ENCODE measurements around the gene PFKFB3. TPM values are rescaled to one million over a fixed set of nuclear protein-coding genes. Genes with fewer than 3 reads are reported as not detected.
"Not testable (repeated sequence)": the region's sequence is repeated elsewhere in the genome, so short reads cannot be mapped to it uniquely, and the experiment has no call there.

The PFKFB3 gene
- total RNA-seq, 1 donor from 2014 or later = 28.4 TPM

DNA sequence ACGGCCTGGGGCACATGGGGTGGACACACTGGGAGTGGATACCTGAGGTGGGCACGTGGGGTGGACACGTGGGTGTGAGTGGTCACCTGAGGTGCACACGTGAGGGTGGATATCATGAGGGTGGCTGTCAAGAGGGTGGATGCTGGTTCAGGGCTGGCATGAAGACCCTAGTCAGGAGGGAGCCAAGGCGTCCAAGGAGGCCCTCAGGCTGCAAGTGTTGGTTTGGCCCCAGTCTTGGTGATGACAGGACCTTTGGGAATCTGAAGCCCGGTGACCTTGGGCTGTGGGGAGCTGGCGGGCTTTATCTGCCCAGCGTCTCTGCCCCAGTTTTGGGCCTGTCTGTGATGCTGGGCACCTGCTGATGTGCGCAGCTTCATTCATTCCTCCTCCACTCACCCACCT is 24.9 kb upstream of the PFKFB3 start:
- DNase-seq (ENCODE audit: low read depth, low spot score) = no peak

DNA sequence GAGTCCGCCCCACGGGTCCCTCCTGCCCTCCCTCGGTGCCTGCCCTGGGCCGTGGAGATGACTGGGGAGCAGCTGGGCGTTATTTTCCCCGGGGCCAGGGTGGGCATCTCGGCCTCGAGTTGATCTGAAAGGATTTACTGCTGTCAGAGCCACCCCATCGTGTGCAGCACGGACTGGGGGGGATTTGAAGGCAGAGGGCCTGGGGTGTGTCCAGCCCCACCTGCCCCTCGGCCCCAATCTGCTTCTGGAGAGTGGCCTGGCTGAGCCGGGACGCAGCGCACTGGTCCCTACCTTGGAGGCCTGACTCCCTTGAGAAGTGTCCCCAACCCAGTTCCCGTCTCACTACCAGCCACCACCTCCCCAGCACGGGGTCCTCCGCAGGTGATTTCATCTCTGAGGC is 24.2 kb upstream of the PFKFB3 start:
- no peak for DNase-seq (ENCODE audit: low read depth, low spot score)

DNA sequence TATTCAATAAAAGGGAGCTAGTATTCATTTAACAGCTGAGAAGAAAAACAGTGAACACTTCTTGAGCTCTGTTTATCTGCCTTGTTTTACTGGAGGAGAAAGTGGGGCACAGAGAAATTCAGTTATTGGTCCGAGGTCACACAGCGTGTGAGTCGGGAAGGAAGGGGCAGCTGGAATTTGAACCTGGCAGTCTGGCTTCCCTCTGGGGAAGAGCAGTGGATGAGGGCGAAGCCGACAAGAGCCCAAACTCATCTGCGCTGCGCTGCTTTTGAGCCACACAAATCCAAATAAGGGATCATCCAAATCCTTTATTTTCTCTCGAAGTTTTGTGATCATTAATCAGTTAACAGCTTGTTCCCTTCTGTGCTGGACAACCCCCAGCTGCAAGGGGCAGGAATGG is 23.7 kb upstream of the PFKFB3 start:
- no peak for DNase-seq (ENCODE audit: low read depth, low spot score)

DNA sequence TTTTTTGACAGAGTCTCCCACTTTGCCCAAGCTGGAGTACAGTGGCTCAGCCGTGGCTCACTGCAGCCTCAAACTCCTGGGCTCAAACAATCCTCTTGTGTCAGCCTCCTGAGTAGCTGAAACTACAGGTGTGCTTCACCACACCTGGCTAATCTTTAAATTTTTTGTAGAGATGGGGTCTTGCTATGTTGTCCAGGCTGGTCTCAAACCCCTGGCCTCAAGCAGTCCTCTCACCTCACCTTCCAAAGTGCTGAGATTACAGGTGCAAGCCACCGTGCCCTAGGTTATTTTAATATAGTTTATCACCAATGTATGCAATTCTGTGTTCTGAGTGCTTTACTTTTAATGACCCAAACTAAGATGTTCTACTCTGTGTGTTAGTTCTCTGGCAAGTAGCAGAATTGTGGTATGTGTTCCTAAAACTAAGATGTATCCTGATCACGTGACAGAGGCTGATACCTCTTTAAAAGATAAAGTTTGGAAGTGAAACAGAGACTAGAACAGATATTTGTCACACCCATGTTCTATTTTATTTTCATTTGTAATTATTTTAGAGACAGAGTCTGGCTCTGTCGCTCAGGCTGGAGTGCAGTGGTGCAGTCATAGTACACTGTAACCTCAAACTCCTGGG is 22.1 kb upstream of the PFKFB3 start:
- DNase-seq (ENCODE audit: low read depth, low spot score) = no peak

DNA sequence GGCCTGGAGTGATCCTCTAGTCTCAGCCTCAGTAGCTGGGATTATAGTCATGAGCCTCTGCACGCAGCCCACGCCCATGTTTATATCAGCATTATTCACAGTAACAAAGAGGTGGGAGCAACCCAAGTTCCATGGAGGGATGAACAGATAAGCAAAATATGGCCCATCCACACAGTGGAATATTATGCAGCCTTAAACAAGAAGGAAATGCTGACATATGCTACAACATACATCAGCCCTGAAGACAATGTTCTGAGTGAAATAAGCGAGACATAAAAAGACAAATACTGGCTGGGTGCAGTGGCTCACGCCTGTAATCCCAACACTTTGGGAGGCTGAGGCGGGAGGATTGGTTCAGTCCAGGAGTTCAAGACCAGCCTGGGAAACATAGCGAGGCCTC is 21.5 kb upstream of the PFKFB3 start:
- no peak for DNase-seq (ENCODE audit: low read depth, low spot score)

DNA sequence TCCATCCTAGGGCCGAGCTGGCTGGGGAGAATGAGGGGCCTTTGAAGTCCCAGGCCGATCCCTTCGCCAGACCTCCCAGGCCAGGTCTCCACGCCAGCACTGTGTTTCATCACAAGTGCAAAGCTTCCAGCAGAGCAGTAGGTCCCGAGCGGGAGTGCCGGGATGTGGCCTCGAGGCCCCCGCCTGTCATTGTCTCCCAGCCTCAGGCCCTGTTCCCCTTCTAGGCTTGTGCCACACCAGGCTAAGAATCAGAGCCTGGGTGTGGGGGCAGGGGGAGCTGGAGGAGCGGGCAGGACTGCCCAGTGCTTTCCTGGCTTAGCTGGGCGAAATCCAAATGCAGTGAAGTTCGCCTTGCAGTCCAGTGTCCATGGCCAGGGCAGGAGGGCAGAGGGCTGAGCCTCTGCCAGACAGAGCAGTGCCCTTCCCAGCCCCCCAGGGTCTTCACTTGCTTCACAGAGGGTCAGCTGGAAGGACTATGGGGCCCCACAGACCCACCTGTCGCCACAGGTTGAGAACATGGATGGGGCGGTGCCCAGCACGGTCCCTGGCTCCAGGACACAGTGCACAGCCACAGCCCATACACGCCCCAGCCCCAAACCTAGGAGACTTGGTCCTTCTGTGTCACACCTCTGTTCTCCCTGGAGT is 20.2 kb upstream of the PFKFB3 start:
- no peak for DNase-seq (ENCODE audit: low read depth, low spot score)

DNA sequence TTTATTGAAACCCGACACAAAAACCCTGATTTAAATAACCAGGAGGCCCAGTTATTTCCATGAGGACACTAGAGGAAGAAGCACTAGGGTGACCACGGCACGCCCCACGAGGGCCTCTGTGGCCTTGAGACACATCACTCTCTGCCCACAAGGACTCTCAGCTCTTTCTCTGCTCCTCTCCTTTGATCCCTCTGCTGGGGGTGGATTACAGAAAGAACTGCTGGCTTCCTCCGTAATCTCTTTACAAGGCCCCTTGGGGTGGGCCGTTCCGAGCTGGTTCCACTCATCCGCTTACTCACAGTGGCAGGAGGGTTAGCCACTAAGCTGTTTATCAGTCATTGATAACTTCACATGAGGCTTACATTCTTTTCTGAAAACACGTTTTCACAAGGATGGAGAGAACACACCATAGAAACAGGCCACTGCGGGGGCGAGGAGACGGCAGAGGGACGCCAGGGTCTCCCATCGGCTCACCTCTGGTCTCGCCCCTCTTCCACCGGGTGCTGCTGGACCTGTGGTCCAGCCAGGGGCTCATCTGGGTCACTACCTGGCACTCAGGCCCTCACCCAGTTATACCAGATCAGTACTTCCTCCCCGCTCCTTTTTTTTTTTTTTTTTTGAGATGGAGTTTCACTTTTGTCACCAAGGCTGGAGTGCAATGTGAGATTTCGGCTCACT is 17.6 kb upstream of the PFKFB3 start:
- no peak for DNase-seq (ENCODE audit: low read depth, low spot score)

DNA sequence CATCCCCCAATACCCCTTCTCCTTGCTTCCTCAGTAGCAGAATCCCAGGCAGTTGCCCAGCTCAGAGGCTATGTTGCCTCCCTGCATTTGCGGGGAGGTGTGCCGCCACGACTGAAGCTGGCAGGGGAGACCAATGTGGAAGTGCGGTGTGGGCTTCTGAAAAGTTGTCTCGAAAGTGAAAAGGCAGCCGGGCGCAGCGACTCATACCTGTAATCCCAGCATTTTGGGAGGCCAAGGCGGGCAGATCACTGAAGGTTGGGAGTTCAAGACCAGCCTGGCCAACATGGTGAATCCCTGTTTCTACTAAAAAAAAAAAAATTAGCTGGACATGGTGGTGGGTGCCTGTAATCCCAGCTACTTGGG is 15.9 kb upstream of the PFKFB3 start:
- DNase-seq (ENCODE audit: low read depth, low spot score) = no peak

DNA sequence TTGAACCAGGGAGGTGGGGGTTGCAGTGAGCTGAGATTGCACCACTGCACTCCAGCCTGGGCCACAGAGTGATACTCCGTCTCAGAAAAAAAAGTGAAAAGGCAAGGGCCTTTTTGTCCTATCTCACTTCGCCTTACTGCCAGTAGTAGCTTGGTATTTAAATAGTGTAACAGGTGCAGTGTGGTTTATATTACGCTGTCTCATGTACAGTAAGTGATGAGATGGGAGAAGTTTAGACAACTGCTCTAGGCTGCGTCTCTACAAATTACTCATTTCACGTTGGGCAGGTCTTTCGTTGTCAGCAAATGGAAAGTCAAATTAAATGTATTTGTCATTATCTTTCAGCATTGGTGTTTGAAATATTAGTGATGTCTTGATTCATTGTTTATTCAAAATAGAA is 15.5 kb upstream of the PFKFB3 start:
- DNase-seq (ENCODE audit: low read depth, low spot score) = no peak

DNA sequence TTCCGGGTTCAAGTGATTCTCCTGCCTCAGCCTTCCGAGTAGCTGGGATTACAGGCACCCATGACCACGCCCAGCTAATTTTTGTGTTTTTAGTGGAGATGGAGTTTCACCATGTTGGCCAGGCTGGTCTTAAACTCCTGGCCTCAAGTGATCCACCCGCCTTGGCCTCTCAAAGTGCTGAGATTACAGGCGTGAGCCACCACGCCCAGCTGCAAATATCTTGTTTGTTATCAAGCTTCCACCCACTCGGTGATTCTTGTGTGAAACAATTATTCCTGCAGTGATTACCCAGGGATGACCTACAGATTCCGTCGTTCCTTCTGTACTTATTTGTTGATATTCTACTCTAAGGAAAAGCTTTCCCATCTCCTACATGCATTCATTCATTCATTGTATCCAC is 12.7 kb upstream of the PFKFB3 start:
- not testable (repeated sequence) for DNase-seq (ENCODE audit: low read depth, low spot score)

DNA sequence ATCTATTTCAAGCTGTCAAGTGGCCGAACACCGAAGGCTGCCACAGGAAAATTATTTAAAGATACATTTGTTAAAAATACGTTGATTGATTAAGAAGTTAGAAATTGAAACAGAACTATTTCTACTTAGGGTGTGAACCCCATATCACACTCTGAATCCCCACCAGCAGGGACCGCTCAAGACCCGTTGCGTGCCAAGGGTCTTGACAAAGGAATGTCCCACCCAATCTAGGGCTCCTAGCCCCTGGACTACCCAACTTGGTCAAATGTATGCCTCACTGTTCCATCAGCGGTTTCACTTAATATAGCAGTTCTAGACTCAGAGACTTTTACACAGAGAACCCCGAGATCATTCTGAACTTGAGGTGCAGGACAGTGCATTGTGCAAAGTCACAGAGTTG is 11.6 kb upstream of the PFKFB3 start:
- no peak for DNase-seq (ENCODE audit: low read depth, low spot score)

DNA sequence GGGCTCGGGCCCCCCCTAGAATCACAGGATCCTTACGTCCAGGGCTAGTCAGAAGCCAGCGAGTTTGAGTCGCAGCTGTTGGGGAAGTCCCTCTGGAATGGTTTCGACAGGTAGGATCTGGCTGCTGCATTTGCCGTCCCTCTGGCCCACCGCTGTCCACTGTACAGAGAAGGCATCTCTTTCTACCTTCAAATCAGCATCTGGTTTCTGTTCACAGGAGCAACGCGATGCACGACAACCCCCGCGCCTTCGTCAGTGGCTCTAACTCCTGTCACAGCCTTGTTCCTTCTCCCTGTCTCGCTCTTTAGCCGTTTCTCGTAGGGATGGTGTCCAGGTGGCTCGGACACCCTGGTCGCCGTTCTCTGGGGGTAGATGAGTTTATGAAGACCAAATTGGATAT is 11.2 kb upstream of the PFKFB3 start:
- no peak for DNase-seq (ENCODE audit: low read depth, low spot score)

DNA sequence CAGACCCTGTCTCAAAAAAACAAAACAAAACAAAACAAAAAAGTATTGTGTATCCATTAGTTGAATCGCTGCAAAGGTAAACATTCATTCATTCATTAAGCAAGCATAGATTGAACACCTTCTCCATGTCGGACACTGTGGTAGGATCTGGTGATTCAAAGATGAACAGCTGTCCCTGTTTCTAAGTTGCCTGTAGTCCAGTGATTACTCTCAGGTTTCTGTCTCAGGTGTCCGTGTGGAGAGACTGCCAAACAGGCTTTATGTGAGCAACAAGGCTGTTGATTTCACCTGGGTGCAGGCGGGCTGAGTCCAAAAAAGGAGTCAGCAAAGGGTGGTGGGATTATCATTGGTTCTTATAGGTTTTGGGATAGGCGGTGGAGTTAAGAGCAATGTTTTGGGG is 9.4 kb upstream of the PFKFB3 start:
- not testable (repeated sequence) for DNase-seq (ENCODE audit: low read depth, low spot score)

DNA sequence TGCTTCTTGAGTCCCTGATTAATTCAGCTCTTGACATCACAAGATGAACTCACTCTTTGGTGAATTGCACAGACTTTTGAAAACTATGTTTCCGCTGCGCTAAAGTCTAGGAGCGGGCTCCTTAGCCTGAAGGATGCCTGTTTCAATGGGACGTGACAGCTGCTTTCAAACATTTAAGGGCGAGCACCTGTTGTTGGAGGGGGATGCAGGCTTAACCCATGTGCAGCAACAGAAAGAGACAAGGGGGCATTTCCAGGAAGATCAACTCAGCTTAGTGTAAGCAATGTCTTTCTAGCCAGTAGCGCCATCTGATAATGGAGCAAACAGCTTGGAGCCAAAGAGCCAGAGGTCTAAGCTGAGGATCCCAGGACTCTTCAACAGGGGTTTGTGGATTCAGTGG is 8.4 kb upstream of the PFKFB3 start:
- DNase-seq (ENCODE audit: low read depth, low spot score) = no peak

DNA sequence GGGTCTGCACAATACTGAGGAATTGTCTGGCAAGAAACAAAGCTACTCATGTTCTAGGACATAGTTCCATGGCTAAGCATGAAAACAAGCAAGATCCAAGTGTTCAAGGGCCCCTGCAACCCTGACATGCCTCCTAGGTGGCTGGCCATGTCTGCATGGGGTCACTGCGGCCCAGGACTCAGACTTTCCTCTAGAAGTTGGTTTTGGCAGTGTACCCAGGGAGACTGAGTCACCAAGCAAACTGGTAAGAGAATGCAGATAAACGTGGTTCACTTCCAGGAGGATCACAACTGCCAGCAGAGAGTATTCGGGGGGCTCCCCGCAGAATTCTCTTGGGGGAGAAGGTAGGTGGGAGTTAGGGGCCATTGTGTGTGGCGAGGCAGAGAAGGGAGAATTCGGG is 7.4 kb upstream of the PFKFB3 start:
- DNase-seq (ENCODE audit: low read depth, low spot score) = no peak

DNA sequence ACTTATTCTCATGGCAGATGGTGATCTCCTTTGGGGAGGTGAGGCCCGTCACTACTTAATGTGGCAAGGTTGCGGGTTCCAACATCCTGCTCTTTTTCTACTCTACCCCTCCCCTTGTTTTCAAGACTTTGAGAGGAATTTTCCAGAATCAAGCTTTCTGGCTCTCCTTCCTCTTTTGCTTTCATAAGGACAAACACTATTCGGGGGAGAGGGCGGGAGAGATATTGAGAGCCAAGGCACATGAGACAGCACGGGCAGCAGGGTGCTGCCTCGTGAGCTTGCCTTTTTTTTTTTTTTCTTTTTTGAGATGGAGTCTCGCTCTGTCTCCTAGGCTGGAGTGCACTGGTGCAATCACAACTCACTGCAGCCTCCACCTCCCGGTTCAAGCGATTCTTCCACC is 6.9 kb upstream of the PFKFB3 start:
- DNase-seq (ENCODE audit: low read depth, low spot score) = no peak

DNA sequence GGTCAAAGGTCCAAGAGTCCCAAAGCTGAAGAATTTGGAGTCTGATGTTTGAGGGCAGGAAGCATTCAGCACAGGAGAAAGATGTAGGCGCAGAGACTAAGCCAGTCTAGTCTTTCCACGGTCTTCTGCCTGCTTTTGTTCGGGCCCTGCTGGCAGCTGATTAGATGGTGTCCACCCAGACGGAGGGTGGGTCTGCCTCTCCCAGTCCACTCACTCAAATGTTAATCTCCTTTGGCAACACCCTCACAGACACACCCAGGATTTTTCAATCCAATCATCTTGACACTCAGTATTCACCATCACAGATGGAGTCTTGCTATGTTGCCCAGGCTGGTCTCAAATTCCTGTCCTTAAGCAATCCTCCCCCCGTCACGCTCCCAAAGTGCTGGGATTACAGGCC is 6.2 kb upstream of the PFKFB3 start:
- DNase-seq (ENCODE audit: low read depth, low spot score) = not testable (repeated sequence)

DNA sequence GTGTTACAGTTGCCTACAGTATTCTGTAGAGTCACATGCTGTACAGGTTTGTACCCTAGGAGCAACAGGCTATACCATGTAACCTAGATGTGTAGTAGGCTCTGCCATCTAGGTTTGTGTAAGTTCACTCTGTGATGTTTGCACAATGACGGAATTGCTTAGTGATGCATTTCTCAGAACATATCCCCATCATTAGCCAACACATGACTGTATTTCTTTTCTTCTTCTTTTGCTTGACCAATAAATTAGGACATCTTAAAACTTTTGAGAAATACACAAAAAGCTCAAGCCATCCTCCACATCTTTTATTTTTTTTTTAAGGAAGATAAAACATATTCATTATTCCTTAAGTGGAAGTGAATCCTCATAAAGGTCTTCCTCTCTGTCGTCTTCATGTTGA is 5.4 kb upstream of the PFKFB3 start:
- no peak for DNase-seq (ENCODE audit: low read depth, low spot score)

DNA sequence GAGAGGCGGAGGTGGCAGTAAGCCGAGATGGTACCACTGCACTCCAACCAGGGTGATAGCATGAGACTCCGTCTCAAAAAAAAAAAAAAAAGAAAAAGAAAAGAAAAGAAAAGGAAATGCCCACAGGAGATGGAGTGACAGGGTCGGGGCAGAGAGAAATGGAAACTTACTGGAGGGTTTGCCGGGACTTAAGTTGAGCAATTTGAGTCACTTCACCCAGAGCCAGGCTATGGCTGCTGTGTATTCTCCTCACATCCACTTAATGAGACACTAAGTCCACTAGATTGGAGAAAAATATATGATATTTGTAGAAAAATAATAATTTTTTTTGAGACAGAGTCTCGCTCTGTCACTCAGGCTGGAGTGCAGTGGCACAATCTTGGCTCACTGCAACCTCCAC is 4.6 kb upstream of the PFKFB3 start:
- DNase-seq (ENCODE audit: low read depth, low spot score) = no peak

DNA sequence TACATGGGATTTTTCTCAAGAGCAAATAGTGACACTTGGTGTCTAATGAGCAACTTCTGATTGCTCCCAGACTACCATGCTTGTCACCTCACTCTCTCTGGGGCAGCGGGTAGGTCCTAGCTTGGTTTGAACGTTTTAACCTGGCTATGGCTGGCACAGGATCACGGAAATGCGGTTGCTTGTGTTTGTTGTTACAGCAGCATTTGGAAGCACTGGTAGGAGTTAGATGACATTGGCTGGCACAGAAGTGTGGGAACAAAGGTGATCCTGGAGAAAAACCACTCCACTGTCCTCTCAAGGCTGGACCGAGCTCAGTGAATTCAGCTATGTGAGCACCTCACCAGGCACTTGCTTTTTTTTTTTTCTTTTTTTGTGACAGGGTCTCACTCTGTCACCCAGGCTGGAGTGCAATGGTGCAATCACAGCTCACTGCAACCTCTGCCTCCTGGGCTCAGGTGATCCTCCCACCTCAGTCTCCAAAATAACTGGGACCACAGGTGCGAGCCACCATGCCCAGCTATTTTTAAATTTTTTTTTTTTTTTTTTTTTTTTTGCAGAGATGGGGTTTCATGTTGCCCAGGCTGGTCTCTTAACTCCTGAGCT is 3.5 kb upstream of the PFKFB3 start:
- no peak for DNase-seq (ENCODE audit: low read depth, low spot score)

DNA sequence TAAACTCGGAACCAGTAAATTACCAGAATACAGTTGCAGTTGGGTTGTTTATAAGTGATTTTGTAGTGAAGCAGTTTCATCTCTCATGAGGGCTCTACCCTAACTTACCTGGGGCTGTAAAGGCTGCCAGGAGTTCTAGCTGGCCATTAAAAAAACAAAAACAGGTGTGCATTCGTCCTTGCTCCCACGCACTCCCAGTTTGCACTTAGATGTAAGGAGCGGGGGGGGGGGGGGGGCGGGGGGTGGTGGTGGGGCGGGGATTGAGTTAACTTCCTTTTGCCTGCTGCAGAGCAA is 2.3 kb upstream of the PFKFB3 start:
- DNase-seq (ENCODE audit: low read depth, low spot score) = no peak

DNA sequence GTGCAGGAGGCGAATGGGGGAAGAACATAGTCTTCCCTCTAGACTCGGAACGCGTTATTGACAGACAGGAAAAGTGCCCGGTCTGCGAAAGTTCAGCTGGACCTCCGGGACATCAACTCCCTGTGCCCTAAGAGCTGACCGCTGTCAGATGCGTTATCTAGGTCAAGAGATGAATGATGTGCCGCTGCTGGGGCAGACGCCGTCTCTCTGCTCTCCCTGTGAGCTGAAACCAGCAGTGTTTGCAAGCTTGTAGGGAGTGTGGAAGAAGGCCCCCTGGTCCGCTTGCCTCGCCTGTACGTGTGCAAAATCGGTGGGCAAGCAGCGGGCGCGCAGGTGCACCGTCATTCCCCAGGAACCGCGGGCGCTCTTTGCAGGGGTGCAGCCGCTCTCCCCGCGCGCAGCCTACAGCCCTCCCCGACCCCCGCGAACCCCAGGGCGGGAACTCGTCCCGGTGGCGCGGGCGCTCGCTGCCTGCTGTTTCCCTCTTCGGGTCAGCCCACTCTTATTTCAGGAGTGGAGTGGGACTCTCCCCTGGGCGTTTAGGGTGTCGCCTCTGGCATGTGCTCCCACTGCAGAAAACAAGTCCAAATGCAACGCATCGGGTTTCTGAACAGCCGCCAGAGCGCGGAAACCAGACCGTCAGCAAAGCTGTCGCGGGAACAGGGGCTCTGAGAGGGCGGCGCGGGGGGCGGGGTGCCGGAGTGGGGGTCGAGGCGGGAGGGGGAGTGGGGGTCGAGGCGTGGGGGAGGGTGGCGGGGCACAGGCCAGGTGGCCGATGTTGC is 1.8 kb upstream of the PFKFB3 start:
- no peak for DNase-seq (ENCODE audit: low read depth, low spot score)
